C4-2B (cell line): ENCODE data around the gene ACTRT3.

Source experiments
- ZFX ChIP-seq: fragments of 450-650 bp; IDR thresholded peaks from 2 replicates; pipeline ENCODE4 v1.6.1; 2017
- TF ChIP-seq, protein P1 (sequence below): fragments of 450-650 bp; conservative IDR thresholded peaks from 2 replicates; pipeline ENCODE4 v1.5.1; 2017; ENCODE audit warnings: mild to moderate bottlenecking

DNA sequence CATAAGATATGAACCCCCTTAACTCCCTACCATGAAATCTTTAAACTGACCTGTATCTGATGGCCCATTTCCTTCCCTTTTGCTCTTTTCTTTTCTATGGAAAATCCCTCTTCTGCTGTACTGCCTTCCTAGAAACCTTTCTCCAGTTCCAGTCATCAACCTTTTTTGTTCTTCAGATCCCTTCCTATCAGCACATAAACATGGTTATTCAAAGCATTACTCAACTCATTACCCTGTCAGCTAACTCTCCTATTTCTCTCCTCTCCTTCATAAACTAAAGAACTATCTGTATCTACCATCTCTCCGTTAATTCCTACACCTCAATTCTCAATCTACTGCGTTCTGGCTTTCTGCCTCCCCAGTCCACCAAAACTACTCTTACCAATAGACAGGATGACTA lies 17.5 kb downstream of the ACTRT3 start:
- TF ChIP-seq, protein P1, sequence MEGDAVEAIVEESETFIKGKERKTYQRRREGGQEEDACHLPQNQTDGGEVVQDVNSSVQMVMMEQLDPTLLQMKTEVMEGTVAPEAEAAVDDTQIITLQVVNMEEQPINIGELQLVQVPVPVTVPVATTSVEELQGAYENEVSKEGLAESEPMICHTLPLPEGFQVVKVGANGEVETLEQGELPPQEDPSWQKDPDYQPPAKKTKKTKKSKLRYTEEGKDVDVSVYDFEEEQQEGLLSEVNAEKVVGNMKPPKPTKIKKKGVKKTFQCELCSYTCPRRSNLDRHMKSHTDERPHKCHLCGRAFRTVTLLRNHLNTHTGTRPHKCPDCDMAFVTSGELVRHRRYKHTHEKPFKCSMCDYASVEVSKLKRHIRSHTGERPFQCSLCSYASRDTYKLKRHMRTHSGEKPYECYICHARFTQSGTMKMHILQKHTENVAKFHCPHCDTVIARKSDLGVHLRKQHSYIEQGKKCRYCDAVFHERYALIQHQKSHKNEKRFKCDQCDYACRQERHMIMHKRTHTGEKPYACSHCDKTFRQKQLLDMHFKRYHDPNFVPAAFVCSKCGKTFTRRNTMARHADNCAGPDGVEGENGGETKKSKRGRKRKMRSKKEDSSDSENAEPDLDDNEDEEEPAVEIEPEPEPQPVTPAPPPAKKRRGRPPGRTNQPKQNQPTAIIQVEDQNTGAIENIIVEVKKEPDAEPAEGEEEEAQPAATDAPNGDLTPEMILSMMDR = no peak
- no peak for TF ChIP-seq ZFX
